Caco-2 (cell line): ENCODE measurements around the gene LSMEM2. TPM values are rescaled to one million over a fixed set of nuclear protein-coding genes. Genes with fewer than 3 reads are reported as not detected.

Source experiments
- BruUV-seq: library from RNA; stranded (reverse); fragments of 400-500 nt; replicated peaks from 2 replicates; lab custom pipeline; 2021; lab: Mats Ljungman, UMichigan
- CTCF ChIA-PET: fragments of 300-600 bp; sonication (Branson Sonifier 250); formaldehyde crosslinking; loops from one replicate; lab custom pipeline; 2022; ENCODE audit warnings: antibody characterized with exemption; lab: Charles Lee
- POLR2A ChIA-PET: fragments of 300-600 bp; sonication (Branson Sonifier 250); formaldehyde crosslinking; loops from one replicate; lab custom pipeline; 2022; ENCODE audit warnings: antibody characterized with exemption; lab: Charles Lee
- DNase-seq, 2 experiments: peaks; one replicate each; pipeline versions ENCODE4 v3.0.0 to v3.0.0-alpha.2; 2020 to 2022
- H3K27me3 ChIP-seq: replicated peaks from 2 replicates; pipeline ENCODE4 v1.6.0; 2011; ENCODE audit warnings: low read length; ENCODE audit not compliant: control insufficient read depth, insufficient read depth
- H3K36me3 ChIP-seq: 2 replicates; pipeline ENCODE4 v1.5.1; 2011; ENCODE audit warnings: low read length; ENCODE audit not compliant: control insufficient read depth, insufficient read depth
- H3K4me1 ChIP-seq: fragments of 250-450 bp; sonication (Bioruptor Pico); 2 replicates; pipeline ENCODE4 v1.5.1; 2020; ENCODE audit warnings: mild to moderate bottlenecking
- H3K4me3 ChIP-seq: 2 replicates; pipeline ENCODE4 v1.5.1; 2011; ENCODE audit warnings: low read depth, mild to moderate bottlenecking, control low read depth, low read length
- H3K9me3 ChIP-seq: fragments of 250-450 bp; sonication (Bioruptor Pico); 2 replicates; pipeline ENCODE4 v1.5.1; 2020; ENCODE audit warnings: mild to moderate bottlenecking, moderate library complexity
- H3K27ac Mint-ChIP-seq: one replicate; pipeline ENCODE4 v1.8.0; 2022; ENCODE audit warnings: mixed read lengths; ENCODE audit not compliant: unreplicated experiment
- H3K27me3 Mint-ChIP-seq: one replicate; pipeline ENCODE4 v1.8.0; 2022; ENCODE audit warnings: mixed read lengths; ENCODE audit not compliant: insufficient read depth, unreplicated experiment
- H3K36me3 Mint-ChIP-seq: one replicate; pipeline ENCODE4 v1.8.0; 2022; ENCODE audit warnings: mild to moderate bottlenecking, mixed read lengths; ENCODE audit not compliant: insufficient read depth, unreplicated experiment
- H3K4me1 Mint-ChIP-seq: one replicate; pipeline ENCODE4 v1.8.0; 2022; ENCODE audit warnings: low read depth, mixed read lengths; ENCODE audit not compliant: unreplicated experiment
- H3K4me3 Mint-ChIP-seq: one replicate; pipeline ENCODE4 v1.8.0; 2022; ENCODE audit warnings: mild to moderate bottlenecking, moderate library complexity, mixed read lengths; ENCODE audit not compliant: unreplicated experiment
- H3K9me3 Mint-ChIP-seq: one replicate; pipeline ENCODE4 v1.8.0; 2022; ENCODE audit warnings: mixed read lengths; ENCODE audit not compliant: unreplicated experiment
- CTCF ChIP-seq, 2 experiments: fragments of 200-600 bp in 1 of 2; IDR thresholded peaks; 1 replicate in 1 of 2; 2 replicates in 1 of 2; pipeline versions ENCODE4 v1.5.1 to v1.8.0; 2011 to 2022; ENCODE audit warnings: antibody characterized with exemption in 1 of 2, control low read depth in 1 of 2, inconsistent platforms in 1 of 2, low read depth in 1 of 2, low read length in 1 of 2, mild to moderate bottlenecking in 1 of 2, moderate library complexity in 1 of 2; ENCODE audit not compliant: insufficient read depth in 1 of 2, severe bottlenecking in 1 of 2, unreplicated experiment in 1 of 2
- intact Hi-C: fragments of 100-400 bp; cut with micrococcal nuclease; formaldehyde crosslinking; loops from one replicate; pipeline ENCODE4 v1.10.0; 2022; ENCODE audit not compliant: unreplicated experiment
- total RNA-seq: library from RNA; stranded (reverse); gene quantifications from 2 replicates; pipeline ENCODE4 v1.2.3, GENCODE V29; 2022

Gene LSMEM2
- total RNA-seq, 1 experiment from 2014 or later: not detected

- Mint-ChIP-seq H3K36me3 (peaks cover 40% of the 10 kb centered on the region), H3K27ac (no peak overlapping the region), H3K4me1 (no peaks in the 10 kb centered on the region), H3K27me3 (no peaks in the 10 kb centered on the region), H3K4me3 (no peak overlapping the region), H3K9me3 (no peaks in the 10 kb centered on the region)
- ChIA-PET POLR2A (no interaction called here), CTCF (interaction anchor here (0.7 kb wide), 1 partner anchor 19 kb away, joined by 5 read pairs; the partner anchor contains the start of gene ZMYND10)
- Histone ChIP-seq H3K9me3 (no peaks in the 10 kb centered on the region), H3K36me3 (peaks cover 1% of the 10 kb centered on the region), H3K27me3 (no peaks in the 10 kb centered on the region), H3K4me1 (peaks cover 17% of the 10 kb centered on the region), H3K4me3 (no peak overlapping the region)
- no peak for DNase-seq
- no peak for TF ChIP-seq CTCF (IDR thresholded peaks at IDR 0.05; ENCODE audit: insufficient read depth in 1 of 2, low read depth in 1 of 2, low read length in 1 of 2, severe bottlenecking in 1 of 2, unreplicated experiment in 1 of 2)
- no TSS peak for BruUV-seq
- intact Hi-C loops: no loop called here
Observed at GRCh38 chr3:50326182-50326541, 47.3 kb downstream of the LSMEM2 start.

DNA sequence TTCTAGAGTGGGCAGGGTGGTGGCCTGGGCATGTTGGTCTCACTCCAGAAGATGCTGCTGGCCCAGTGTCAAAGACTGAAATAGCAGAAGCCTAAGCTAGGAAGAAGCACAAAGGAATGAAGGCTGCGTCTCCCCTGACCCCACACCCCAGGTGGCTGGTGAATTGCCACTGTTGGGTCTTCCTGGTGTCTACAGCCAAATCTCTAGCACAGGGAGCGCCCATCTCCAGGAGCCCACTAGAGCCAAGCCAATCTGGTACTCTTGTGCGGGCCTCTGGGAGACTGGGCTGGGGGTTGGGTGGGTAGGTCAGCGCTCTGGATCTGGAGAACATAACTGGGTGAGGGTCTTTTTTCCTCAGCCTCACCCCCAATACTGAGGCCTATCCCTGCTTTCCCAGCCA, 48.2 kb downstream of the LSMEM2 start:
- Mint-ChIP-seq H3K36me3 (peaks cover 50% of the 10 kb centered on the region), H3K27ac (peak overlapping the region; percentile 93), H3K4me1 (no peaks in the 10 kb centered on the region), H3K27me3 (no peaks in the 10 kb centered on the region), H3K9me3 (no peaks in the 10 kb centered on the region), H3K4me3 (peak overlapping the region; percentile 92)
- intact Hi-C loops: no loop called here
- peaks cover 13% of the 10 kb centered on the region for H3K4me1 ChIP-seq
- no peak for TF ChIP-seq CTCF (IDR thresholded peaks at IDR 0.05; ENCODE audit: insufficient read depth in 1 of 2, low read depth in 1 of 2, low read length in 1 of 2, severe bottlenecking in 1 of 2, unreplicated experiment in 1 of 2)
- BruUV-seq: no TSS peak
- DNase-seq: no peak
- peak overlapping the region; percentile 78 for H3K4me3 ChIP-seq
- CTCF ChIA-PET: interaction anchor here (0.9 kb wide), 1 partner anchor 24 kb away, joined by 4 read pairs; the partner anchor contains the start of gene HYAL1
- peaks cover 3% of the 10 kb centered on the region for H3K36me3 ChIP-seq
- no peaks in the 10 kb centered on the region for H3K27me3 ChIP-seq
- H3K9me3 ChIP-seq: no peaks in the 10 kb centered on the region
- POLR2A ChIA-PET: interaction anchor here (1.0 to 2.2 kb wide), 5 partner anchors 10 to 91 kb away, joined by 4 to 57 read pairs (median 7); partner anchors contain the start of genes CYB561D2, GNAI2, IFRD2 and NPRL2

- no peak for TF ChIP-seq CTCF (IDR thresholded peaks at IDR 0.05; ENCODE audit: insufficient read depth in 1 of 2, low read depth in 1 of 2, low read length in 1 of 2, severe bottlenecking in 1 of 2, unreplicated experiment in 1 of 2)
- Mint-ChIP-seq H3K36me3 (peaks cover 54% of the 10 kb centered on the region), H3K4me1 (no peaks in the 10 kb centered on the region), H3K27me3 (no peaks in the 10 kb centered on the region), H3K9me3 (no peaks in the 10 kb centered on the region), H3K27ac (peak within 1 kb of the TSS; percentile 93), H3K4me3 (peak within 1 kb of the TSS; percentile 92)
- no peaks in the 10 kb centered on the region for H3K9me3 ChIP-seq
- DNase-seq: peak; percentile 96
- intact Hi-C loops: loop anchor here (1.0 kb wide), 1 partner anchor 9 kb away; no protein-coding TSS in a partner anchor
- peaks cover 3% of the 10 kb centered on the region for H3K36me3 ChIP-seq
- ChIA-PET POLR2A (interaction anchor here (0.5 to 2.2 kb wide), 7 partner anchors 9 to 92 kb away, joined by 3 to 57 read pairs (median 4); partner anchors contain the start of genes CYB561D2, GNAI2, IFRD2 and NPRL2), CTCF (interaction anchor here (0.7 to 1.2 kb wide), 4 partner anchors 8 to 68 kb away, joined by 3 to 14 read pairs (median 4); partner anchors contain the start of gene HYAL1)
- no peaks in the 10 kb centered on the region for H3K27me3 ChIP-seq
- peaks cover 9% of the 10 kb centered on the region for H3K4me1 ChIP-seq
- no TSS peak for BruUV-seq
- H3K4me3 ChIP-seq: peak within 1 kb of the TSS; percentile 78
Observed at GRCh38 chr3:50327943-50328691, 49.2 kb downstream of the LSMEM2 start, which contains the start of gene TUSC2. Gene TUSC2 (minus strand): TSS chr3:50328223. CDS start chr3:50328099, 124 bp downstream.
